Purkinje cell (primary cell): ENCODE results near the gene BMP2K. TPM values are rescaled to one million over a fixed set of nuclear protein-coding genes. Genes with fewer than 3 reads are reported as not detected.

Experiments
- polyA plus RNA-seq: library from polyadenylated mRNA; unstranded; fragments of >200 nt; fragmentation: Nextera tagmentation; gene quantifications from 2 replicates; pipeline ENCODE4 v1.2.1, GENCODE V29; 2014

Gene BMP2K
- polyA plus RNA-seq = 9.8 and 13.0 TPM in 2 replicates

GRCh38 chr4:78776079-78776728 is at the start of gene BMP2K:
BMP2K (plus strand) TSS chr4:78776350; CDS start chr4:78776544, 194 bp downstream.

GRCh38 chr4:78938868-78939666 is 162.9 kb downstream of the BMP2K start, which contains the start of gene PAQR3:
PAQR3 (minus strand) TSS chr4:78939438; CDS start chr4:78939224, 214 bp downstream.

Other genes with a start within 250 kb of the BMP2K start
- gene ANXA3, start 224.6 kb upstream of the BMP2K start, polyA plus RNA-seq = 0.48 and 1.5 TPM in 2 replicates
- 38.4 and 44.6 TPM in 2 replicates for gene PAQR3, start 163.1 kb downstream of the BMP2K start, polyA plus RNA-seq